ENCODE measurements around the gene CCDC148. TPM values are rescaled to one million over a fixed set of nuclear protein-coding genes. Genes with fewer than 3 reads are reported as not detected.
A peak's percentile ranks its signal among the peaks of the same experiment; 100 is the strongest.

Gene CCDC148
- total RNA-seq, 2 donors from 2014 or later, result 2.7 to 5.0 TPM

GRCh38 chr2:158499383-158499782 is 42.8 kb upstream of the CCDC148 start:
- no peak for TF ChIP-seq CTCF (conservative IDR thresholded peaks at IDR 0.05)
- H3K4me1 Mint-ChIP-seq, result peaks cover 15% of the 10 kb centered on the region
- no peaks in the 10 kb centered on the region for H3K36me3 ChIP-seq (ENCODE audit: control insufficient read depth, insufficient read depth, low read length)
- H3K4me3 ChIP-seq (ENCODE audit: low read length), result no peak overlapping the region
- H3K36me3 Mint-ChIP-seq (ENCODE audit: low read depth), result no peaks in the 10 kb centered on the region
- no peaks in the 10 kb centered on the region for H3K9me3 ChIP-seq (ENCODE audit: control insufficient read depth, low read length)
- H3K9ac ChIP-seq (ENCODE audit: extremely low read depth, low read length, poor library complexity, severe bottlenecking), result no peak overlapping the region
- 93 to 97% methylated on average over 2 of the region's 2 CpGs for WGBS, 2 experiments (ENCODE audit: insufficient coverage in 1 of 2, insufficient read length in 1 of 2)
- DNase-seq, result no peak
- H3K4me1 ChIP-seq (ENCODE audit: control insufficient read depth, insufficient read depth, low read length), result no peaks in the 10 kb centered on the region
- no peaks in the 10 kb centered on the region for H3K27me3 Mint-ChIP-seq (ENCODE audit: insufficient read depth)
- H3K27ac Mint-ChIP-seq, result no peak overlapping the region
- no peaks in the 10 kb centered on the region for H3K27me3 ChIP-seq (ENCODE audit: control insufficient read depth, insufficient read depth, low read length, poor library complexity, severe bottlenecking)
- H3K27ac ChIP-seq (ENCODE audit: low read depth, low read length), result no peak overlapping the region
- no peak overlapping the region for H3K4me3 Mint-ChIP-seq
- H3K9me3 Mint-ChIP-seq, result no peaks in the 10 kb centered on the region

GRCh38 chr2:158498749-158499136 is 42.2 kb upstream of the CCDC148 start:
- peaks cover 13% of the 10 kb centered on the region for H3K4me1 Mint-ChIP-seq
- no peaks in the 10 kb centered on the region for H3K9me3 Mint-ChIP-seq
- 85 to 89% methylated on average over 2 to 3 of the region's 3 CpGs for WGBS, 2 experiments (ENCODE audit: insufficient coverage in 1 of 2, insufficient read length in 1 of 2)
- no peak overlapping the region for H3K27ac Mint-ChIP-seq
- TF ChIP-seq CTCF (conservative IDR thresholded peaks at IDR 0.05), result peak; percentile 33
- no peaks in the 10 kb centered on the region for H3K27me3 Mint-ChIP-seq (ENCODE audit: insufficient read depth)
- H3K36me3 Mint-ChIP-seq (ENCODE audit: low read depth), result no peaks in the 10 kb centered on the region
- DNase-seq, result no peak
- no peak overlapping the region for H3K4me3 Mint-ChIP-seq
- Histone ChIP-seq H3K27ac (ENCODE audit: low read depth, low read length) (no peak overlapping the region), H3K36me3 (ENCODE audit: control insufficient read depth, insufficient read depth, low read length) (no peaks in the 10 kb centered on the region), H3K27me3 (ENCODE audit: control insufficient read depth, insufficient read depth, low read length, poor library complexity, severe bottlenecking) (no peaks in the 10 kb centered on the region), H3K4me3 (ENCODE audit: low read length) (no peak overlapping the region), H3K9ac (ENCODE audit: extremely low read depth, low read length, poor library complexity, severe bottlenecking) (no peak overlapping the region), H3K4me1 (ENCODE audit: control insufficient read depth, insufficient read depth, low read length) (no peaks in the 10 kb centered on the region), H3K9me3 (ENCODE audit: control insufficient read depth, low read length) (no peaks in the 10 kb centered on the region)

GRCh38 chr2:158498043-158498748 is 41.6 kb upstream of the CCDC148 start:
- no peak overlapping the region for H3K27ac Mint-ChIP-seq
- no peak for TF ChIP-seq CTCF (conservative IDR thresholded peaks at IDR 0.05)
- Histone ChIP-seq H3K9ac (ENCODE audit: extremely low read depth, low read length, poor library complexity, severe bottlenecking) (no peak overlapping the region), H3K4me1 (ENCODE audit: control insufficient read depth, insufficient read depth, low read length) (no peaks in the 10 kb centered on the region), H3K9me3 (ENCODE audit: control insufficient read depth, low read length) (no peaks in the 10 kb centered on the region), H3K27me3 (ENCODE audit: control insufficient read depth, insufficient read depth, low read length, poor library complexity, severe bottlenecking) (no peaks in the 10 kb centered on the region), H3K36me3 (ENCODE audit: control insufficient read depth, insufficient read depth, low read length) (no peaks in the 10 kb centered on the region), H3K27ac (ENCODE audit: low read depth, low read length) (no peak overlapping the region), H3K4me3 (ENCODE audit: low read length) (no peak overlapping the region)
- peaks cover 13% of the 10 kb centered on the region for H3K4me1 Mint-ChIP-seq
- no peak overlapping the region for H3K4me3 Mint-ChIP-seq
- H3K36me3 Mint-ChIP-seq (ENCODE audit: low read depth), result no peaks in the 10 kb centered on the region
- H3K27me3 Mint-ChIP-seq (ENCODE audit: insufficient read depth), result no peaks in the 10 kb centered on the region
- no peaks in the 10 kb centered on the region for H3K9me3 Mint-ChIP-seq
- DNase-seq, result no peak

All from endodermal cell (in vitro differentiated cells).